Stimulated activated CD8-positive, alpha-beta memory T cell treated with anti-CD3 and anti-CD28 coated beads, Interleukin-15, amount 100 ng/mL, for 4 hours (primary cell): ENCODE data around the gene GRK5.
A peak's percentile ranks its signal among the peaks of the same experiment; 100 is the strongest.

Source experiments
- DNase-seq, 2 donors: peaks; one replicate each; pipeline ENCODE4 v3.0.0-alpha.2; 2020; ENCODE audit warnings: low read depth in 2 of 2

The GRK5 gene

GRCh38 chr10:119316002-119316358 is 108.6 kb downstream of the GRK5 start:
- no peak for DNase-seq

- no peak for DNase-seq
Observed at GRCh38 chr10:119316729-119317097, 109.3 kb downstream of the GRK5 start.

GRCh38 chr10:119318411-119319160 is 111.2 kb downstream of the GRK5 start:
- no peak for DNase-seq

- DNase-seq = no peak
Observed at GRCh38 chr10:119319161-119319919, 112.0 kb downstream of the GRK5 start.

GRCh38 chr10:119319920-119320258 is 112.5 kb downstream of the GRK5 start:
- DNase-seq = no peak

- DNase-seq = no peak
Observed at GRCh38 chr10:119320981-119321380, 113.6 kb downstream of the GRK5 start.

GRCh38 chr10:119323085-119324016 is 116.0 kb downstream of the GRK5 start:
- no peak for DNase-seq

GRCh38 chr10:119325131-119325530 is 117.8 kb downstream of the GRK5 start:
- DNase-seq = no peak

- no peak for DNase-seq
Observed at GRCh38 chr10:119326167-119326566, 118.8 kb downstream of the GRK5 start.

GRCh38 chr10:119327096-119327745 is 119.8 kb downstream of the GRK5 start:
- no peak for DNase-seq

- DNase-seq = no peak
Observed at GRCh38 chr10:119328223-119328622, 120.9 kb downstream of the GRK5 start.

- no peak for DNase-seq
Observed at GRCh38 chr10:119330342-119330741, 123.0 kb downstream of the GRK5 start.

GRCh38 chr10:119331061-119331460 is 123.7 kb downstream of the GRK5 start:
- no peak for DNase-seq

GRCh38 chr10:119333146-119333792 is 125.9 kb downstream of the GRK5 start:
- DNase-seq = peak; percentile 53 to 57

- DNase-seq = no peak
Observed at GRCh38 chr10:119335671-119336353, 128.4 kb downstream of the GRK5 start.

- no peak for DNase-seq
Observed at GRCh38 chr10:119336599-119336998, 129.2 kb downstream of the GRK5 start.

- no peak for DNase-seq
Observed at GRCh38 chr10:119337223-119337622, 129.9 kb downstream of the GRK5 start.

GRCh38 chr10:119337796-119338432 is 130.5 kb downstream of the GRK5 start:
- DNase-seq = no peak

GRCh38 chr10:119339109-119339508 is 131.7 kb downstream of the GRK5 start:
- DNase-seq = no peak

- DNase-seq = no peak
Observed at GRCh38 chr10:119340893-119341458, 133.6 kb downstream of the GRK5 start.
